Panc1 (cell line): ENCODE data around the gene COL13A1. TPM values are rescaled to one million over a fixed set of nuclear protein-coding genes. Genes with fewer than 3 reads are reported as not detected.

Source experiments
- ATAC-seq: fragments of 200-7000 bp; cut with Tn5 transposase; 2 replicates; pipeline ENCODE4 v1.9.1; 2020; ENCODE audit warnings: mild to moderate bottlenecking, moderate library complexity
- BruUV-seq: library from RNA; stranded (reverse); fragments of 400-500 nt; replicated peaks from 2 replicates; lab custom pipeline; 2021; lab: Mats Ljungman, UMichigan
- CTCF ChIA-PET: fragments of 300-600 bp; sonication (Branson Sonifier 250); formaldehyde crosslinking; loops from one replicate; lab custom pipeline; 2022; ENCODE audit warnings: antibody characterized with exemption; lab: Charles Lee
- POLR2A ChIA-PET: fragments of 300-600 bp; sonication (Branson Sonifier 250); formaldehyde crosslinking; loops from one replicate; lab custom pipeline; 2022; ENCODE audit warnings: antibody characterized with exemption; lab: Charles Lee
- DNase-seq: peaks from one replicate; pipeline ENCODE4 v3.0.0-alpha.2; 2010; ENCODE audit warnings: low read depth, low spot score
- H3K27ac ChIP-seq: 2 replicates; pipeline ENCODE4 v1.5.1; 2011; ENCODE audit warnings: mild to moderate bottlenecking, low read length, inconsistent platforms
- H3K27me3 ChIP-seq: fragments of 200-500 bp; sonication (Bioruptor generic); 2 replicates; pipeline ENCODE4 v1.6.0; 2014; ENCODE audit warnings: low read length, inconsistent platforms; ENCODE audit not compliant: control insufficient read depth, insufficient read depth
- H3K36me3 ChIP-seq: fragments of 200-500 bp; sonication (Bioruptor generic); 2 replicates; pipeline ENCODE4 v1.5.1; 2014; ENCODE audit warnings: inconsistent platforms, mild to moderate bottlenecking, low read length, moderate library complexity; ENCODE audit not compliant: control insufficient read depth, insufficient read depth
- H3K4me1 ChIP-seq: 2 replicates; pipeline ENCODE4 v1.5.1; 2011; ENCODE audit warnings: inconsistent platforms, mild to moderate bottlenecking, low read length, moderate library complexity; ENCODE audit not compliant: control insufficient read depth, insufficient read depth
- H3K4me3 ChIP-seq, 2 experiments: 2 replicates each; pipeline ENCODE4 v1.5.1; 2011 to 2012; ENCODE audit warnings: low read depth in 2 of 2, low read length in 2 of 2, mild to moderate bottlenecking in 2 of 2, inconsistent platforms in 1 of 2, moderate library complexity in 1 of 2
- H3K9me3 ChIP-seq: fragments of 200-500 bp; sonication (Bioruptor generic); 2 replicates; pipeline ENCODE4 v1.5.1; 2014; ENCODE audit warnings: low read depth, mild to moderate bottlenecking, inconsistent platforms, low read length, moderate library complexity; ENCODE audit not compliant: control insufficient read depth, insufficient read depth
- POLR2AphosphoS5 ChIP-seq: IDR thresholded peaks from 2 replicates; pipeline ENCODE4 v1.6.1; 2012; ENCODE audit warnings: mild to moderate bottlenecking, low read depth, low read length, moderate library complexity
- SIN3A ChIP-seq: IDR thresholded peaks from 2 replicates; pipeline ENCODE4 v1.6.1; 2012; ENCODE audit warnings: low read depth, mild to moderate bottlenecking, low read length, moderate library complexity, borderline replicate concordance; ENCODE audit not compliant: insufficient read depth
- TCF7L2 ChIP-seq: IDR thresholded peaks from 2 replicates; pipeline ENCODE4 v1.6.1; 2011; ENCODE audit warnings: mild to moderate bottlenecking, low read depth, low read length, inconsistent platforms
- in situ Hi-C: cut with HindIII; loops from 2 replicates; pipeline ENCODE4 v1.10.0; 2016; ENCODE audit warnings: low sequenced_read_pairs, low pct_unique_long_range_greater_than_20kb
- intact Hi-C: fragments of 100-400 bp; cut with micrococcal nuclease; formaldehyde crosslinking; loops from one replicate; pipeline ENCODE4 v1.10.0; 2022; ENCODE audit not compliant: unreplicated experiment
- total RNA-seq: library from RNA; stranded (reverse); gene quantifications from one replicate; pipeline ENCODE4 v1.2.1, GENCODE V29; 2021; ENCODE audit not compliant: unreplicated experiment
- TF ChIP-seq, protein P1 (sequence below): fragments of 450-650 bp; IDR thresholded peaks from 2 replicates; pipeline ENCODE4 v1.5.1; 2017; ENCODE audit warnings: mild to moderate bottlenecking
- TF ChIP-seq, protein P2 (sequence below), 2 experiments: IDR thresholded peaks; 2 replicates each; pipeline ENCODE4 v1.6.1; 2011 to 2012; ENCODE audit warnings: low read depth in 2 of 2, control low read depth in 1 of 2, low read length in 1 of 2, mild to moderate bottlenecking in 1 of 2, moderate library complexity in 1 of 2; ENCODE audit not compliant: insufficient read depth in 1 of 2

The COL13A1 gene
- total RNA-seq, 1 experiment from 2014 or later, result 1.0 TPM

DNA sequence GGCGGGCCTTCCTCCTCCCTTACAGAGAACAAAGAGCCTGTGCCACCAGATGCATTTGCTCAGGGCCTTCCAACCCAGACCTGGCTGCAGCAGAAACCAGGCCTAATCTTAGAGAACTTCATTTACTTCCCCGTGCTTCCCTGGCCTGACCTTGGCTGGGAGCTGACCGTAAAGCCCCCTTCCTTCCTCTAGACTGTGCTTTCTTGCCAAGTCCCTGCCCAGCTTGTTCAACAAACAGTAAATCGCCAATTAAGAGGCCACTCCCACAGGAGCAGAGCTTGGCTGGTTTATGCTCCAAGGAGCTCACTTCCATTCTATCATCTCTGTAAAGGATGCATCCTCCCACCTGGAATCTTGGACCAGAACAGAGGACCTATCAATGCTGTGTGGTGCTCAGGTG is 110.9 kb downstream of the COL13A1 start:
- Histone ChIP-seq H3K9me3 (no peaks in the 10 kb centered on the region), H3K36me3 (no peaks in the 10 kb centered on the region), H3K4me3 (no peak overlapping the region), H3K27ac (no peak overlapping the region), H3K27me3 (no peaks in the 10 kb centered on the region), H3K4me1 (no peaks in the 10 kb centered on the region)
- in situ Hi-C loops, result no loop called here
- no TSS peak for BruUV-seq
- POLR2A ChIA-PET, result no interaction called here
- TF ChIP-seq TCF7L2 (no peak), SIN3A (no peak), POLR2AphosphoS5 (no peak)
- TF ChIP-seq, protein P1, sequence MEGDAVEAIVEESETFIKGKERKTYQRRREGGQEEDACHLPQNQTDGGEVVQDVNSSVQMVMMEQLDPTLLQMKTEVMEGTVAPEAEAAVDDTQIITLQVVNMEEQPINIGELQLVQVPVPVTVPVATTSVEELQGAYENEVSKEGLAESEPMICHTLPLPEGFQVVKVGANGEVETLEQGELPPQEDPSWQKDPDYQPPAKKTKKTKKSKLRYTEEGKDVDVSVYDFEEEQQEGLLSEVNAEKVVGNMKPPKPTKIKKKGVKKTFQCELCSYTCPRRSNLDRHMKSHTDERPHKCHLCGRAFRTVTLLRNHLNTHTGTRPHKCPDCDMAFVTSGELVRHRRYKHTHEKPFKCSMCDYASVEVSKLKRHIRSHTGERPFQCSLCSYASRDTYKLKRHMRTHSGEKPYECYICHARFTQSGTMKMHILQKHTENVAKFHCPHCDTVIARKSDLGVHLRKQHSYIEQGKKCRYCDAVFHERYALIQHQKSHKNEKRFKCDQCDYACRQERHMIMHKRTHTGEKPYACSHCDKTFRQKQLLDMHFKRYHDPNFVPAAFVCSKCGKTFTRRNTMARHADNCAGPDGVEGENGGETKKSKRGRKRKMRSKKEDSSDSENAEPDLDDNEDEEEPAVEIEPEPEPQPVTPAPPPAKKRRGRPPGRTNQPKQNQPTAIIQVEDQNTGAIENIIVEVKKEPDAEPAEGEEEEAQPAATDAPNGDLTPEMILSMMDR, result no peak
- TF ChIP-seq, protein P2, sequence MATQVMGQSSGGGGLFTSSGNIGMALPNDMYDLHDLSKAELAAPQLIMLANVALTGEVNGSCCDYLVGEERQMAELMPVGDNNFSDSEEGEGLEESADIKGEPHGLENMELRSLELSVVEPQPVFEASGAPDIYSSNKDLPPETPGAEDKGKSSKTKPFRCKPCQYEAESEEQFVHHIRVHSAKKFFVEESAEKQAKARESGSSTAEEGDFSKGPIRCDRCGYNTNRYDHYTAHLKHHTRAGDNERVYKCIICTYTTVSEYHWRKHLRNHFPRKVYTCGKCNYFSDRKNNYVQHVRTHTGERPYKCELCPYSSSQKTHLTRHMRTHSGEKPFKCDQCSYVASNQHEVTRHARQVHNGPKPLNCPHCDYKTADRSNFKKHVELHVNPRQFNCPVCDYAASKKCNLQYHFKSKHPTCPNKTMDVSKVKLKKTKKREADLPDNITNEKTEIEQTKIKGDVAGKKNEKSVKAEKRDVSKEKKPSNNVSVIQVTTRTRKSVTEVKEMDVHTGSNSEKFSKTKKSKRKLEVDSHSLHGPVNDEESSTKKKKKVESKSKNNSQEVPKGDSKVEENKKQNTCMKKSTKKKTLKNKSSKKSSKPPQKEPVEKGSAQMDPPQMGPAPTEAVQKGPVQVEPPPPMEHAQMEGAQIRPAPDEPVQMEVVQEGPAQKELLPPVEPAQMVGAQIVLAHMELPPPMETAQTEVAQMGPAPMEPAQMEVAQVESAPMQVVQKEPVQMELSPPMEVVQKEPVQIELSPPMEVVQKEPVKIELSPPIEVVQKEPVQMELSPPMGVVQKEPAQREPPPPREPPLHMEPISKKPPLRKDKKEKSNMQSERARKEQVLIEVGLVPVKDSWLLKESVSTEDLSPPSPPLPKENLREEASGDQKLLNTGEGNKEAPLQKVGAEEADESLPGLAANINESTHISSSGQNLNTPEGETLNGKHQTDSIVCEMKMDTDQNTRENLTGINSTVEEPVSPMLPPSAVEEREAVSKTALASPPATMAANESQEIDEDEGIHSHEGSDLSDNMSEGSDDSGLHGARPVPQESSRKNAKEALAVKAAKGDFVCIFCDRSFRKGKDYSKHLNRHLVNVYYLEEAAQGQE (IDR thresholded peaks at IDR 0.05; ENCODE audit: insufficient read depth in 1 of 2, low read depth in 2 of 2, low read length in 1 of 2), result no peak
- intact Hi-C loops, result loop anchor here (5.0 to 10.0 kb wide), 3 partner anchors 110 to 268 kb away; partner anchors contain the start of gene COL13A1
- no peak for ATAC-seq
- DNase-seq, result no peak
- CTCF ChIA-PET, result interaction anchor here (0.8 kb wide), 1 partner anchor 29 kb away, joined by 3 read pairs; no protein-coding TSS in a partner anchor

DNA sequence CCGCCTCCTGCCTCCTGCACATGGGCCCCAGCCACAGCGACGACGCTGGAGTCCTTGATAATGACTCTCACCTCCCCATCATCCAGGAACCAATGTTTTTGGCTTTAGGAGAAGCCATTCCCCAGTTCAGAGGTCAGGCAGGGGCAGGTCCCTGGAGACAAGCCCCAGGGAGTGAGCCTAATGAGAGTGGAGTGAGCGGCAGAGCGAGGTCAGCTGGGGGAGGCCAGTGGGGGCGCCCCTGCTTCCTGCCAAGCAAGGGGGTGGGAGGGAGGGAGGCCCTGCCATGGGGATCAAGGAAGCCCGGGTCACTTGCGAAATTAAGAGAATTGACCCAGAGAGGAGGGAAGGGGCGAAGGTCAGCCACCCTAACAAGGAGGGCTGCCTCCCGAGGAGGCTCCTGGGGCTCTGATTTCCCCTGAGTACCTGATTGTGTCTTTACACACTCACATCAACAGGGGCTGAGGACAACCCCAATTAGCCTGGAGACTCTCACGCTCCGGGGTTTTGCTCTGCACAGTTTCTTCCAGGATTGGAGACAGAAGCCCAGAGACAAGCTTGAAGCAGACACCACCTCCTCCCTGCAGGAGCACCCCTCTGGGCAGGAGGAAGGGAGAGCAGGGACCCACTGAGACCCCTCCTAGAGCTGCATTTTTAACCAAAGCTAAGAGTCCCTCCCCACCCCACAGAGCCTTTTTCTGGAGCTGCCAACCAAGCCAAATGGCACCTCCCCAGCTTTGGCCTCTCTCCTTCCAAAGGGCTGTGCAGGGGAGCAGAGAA is 112.1 kb downstream of the COL13A1 start:
- CTCF ChIA-PET, result interaction anchor here (0.6 to 2.7 kb wide), 12 partner anchors 7 to 218 kb away, joined by 3 to 22 read pairs (median 4); no protein-coding TSS in a partner anchor

More for the DNA sequence above, 112.1 kb downstream of the COL13A1 start:
- no peak overlapping the region for H3K4me3 ChIP-seq
- no peaks in the 10 kb centered on the region for H3K27me3 ChIP-seq
- no peaks in the 10 kb centered on the region for H3K36me3 ChIP-seq
- H3K4me1 ChIP-seq, result no peaks in the 10 kb centered on the region
- intact Hi-C loops (loop anchor here (5.0 to 10.0 kb wide), 3 partner anchors 111 to 269 kb away; partner anchors contain the start of gene COL13A1), in situ Hi-C loops (no loop called here)
- ATAC-seq (no peak), DNase-seq (no peak)
- TF ChIP-seq POLR2AphosphoS5, result no peak
- TF ChIP-seq, protein P2 (IDR thresholded peaks at IDR 0.05; ENCODE audit: insufficient read depth in 1 of 2, low read depth in 2 of 2, low read length in 1 of 2), result no peak
- TF ChIP-seq TCF7L2, result no peak
- TF ChIP-seq SIN3A, result no peak
- TF ChIP-seq, protein P1, result no peak
- H3K27ac ChIP-seq, result no peak overlapping the region
- POLR2A ChIA-PET, result no interaction called here
- H3K9me3 ChIP-seq, result no peaks in the 10 kb centered on the region
- no TSS peak for BruUV-seq
